HCT116 (cell line): Measurements from ENCODE around the gene NXN. TPM values are rescaled to one million over a fixed set of nuclear protein-coding genes. Genes with fewer than 3 reads are reported as not detected.
"Not testable (repeated sequence)": the region's sequence is repeated elsewhere in the genome, so short reads cannot be mapped to it uniquely, and the experiment has no call there.

Source experiments
- ATAC-seq: fragments of 200-7000 bp; cut with Tn5 transposase; 2 replicates; pipeline ENCODE4 v1.9.1; 2020; ENCODE audit warnings: mild to moderate bottlenecking, moderate library complexity
- BruUV-seq: library from RNA; stranded (reverse); fragments of 400-500 nt; replicated peaks from 2 replicates; lab custom pipeline; 2021; lab: Mats Ljungman, UMichigan
- CTCF ChIA-PET: fragments of 300-600 bp; sonication (Branson Sonifier 250); formaldehyde crosslinking; loops from one replicate; lab custom pipeline; 2021; ENCODE audit warnings: antibody characterized with exemption; lab: Charles Lee
- POLR2A ChIA-PET: fragments of 300-600, 350-600 bp; sonication (Branson Sonifier 250); formaldehyde crosslinking; loops from one replicate; lab custom pipeline; 2021; ENCODE audit warnings: antibody characterized with exemption; lab: Charles Lee
- RAD21 ChIA-PET, 2 experiments: fragments of 300-600 bp; sonication (Branson Sonifier 250); formaldehyde crosslinking; loops; one replicate each; lab custom pipeline; 2023; ENCODE audit warnings: low total read pairs in 2 of 2; ENCODE audit not compliant: uncharacterized antibody in 2 of 2, unreplicated experiment in 2 of 2, low non-redundant PET in 1 of 2; lab: Charles Lee
- DNase-seq: peaks from one replicate; pipeline ENCODE4 v3.0.0-alpha.2; 2010; ENCODE audit warnings: low read depth, low spot score
- H2AFZ ChIP-seq: fragments of 200-600 bp; shearing (Covaris generic), sonication (generic); 2 replicates; pipeline ENCODE4 v1.6.1; 2017; ENCODE audit warnings: low read depth, mixed run types, mixed read lengths, antibody characterized with exemption, low read length; ENCODE audit not compliant: poor library complexity, severe bottlenecking
- H3K27ac ChIP-seq: 2 replicates; pipeline ENCODE4 v1.5.1; 2012; ENCODE audit warnings: low read depth, low read length
- H3K27me3 ChIP-seq: fragments of 200-600 bp; sonication (generic); 2 replicates; pipeline ENCODE4 v1.6.1; 2016; ENCODE audit warnings: mixed run types, low read length, mixed read lengths; ENCODE audit not compliant: insufficient read depth
- H3K36me3 ChIP-seq, 2 experiments: fragments of 200-500 bp in 1 of 2; fragments of 200-600 bp in 1 of 2; sonication (Bioruptor generic) in 1 of 2; sonication (generic) in 1 of 2; 2 replicates each; pipeline versions ENCODE4 v1.5.1 to v1.6.1; 2014 to 2016; ENCODE audit warnings: low read length in 2 of 2, inconsistent platforms in 1 of 2, mixed read lengths in 1 of 2, mixed run types in 1 of 2; ENCODE audit not compliant: insufficient read depth in 2 of 2, control insufficient read depth in 1 of 2
- H3K4me1 ChIP-seq, 2 experiments: fragments of 200-600 bp in 1 of 2; sonication (generic) in 1 of 2; 2 replicates each; pipeline versions ENCODE4 v1.5.1 to v1.6.1; 2012 to 2017; ENCODE audit warnings: low read length in 2 of 2, inconsistent platforms in 1 of 2, mild to moderate bottlenecking in 1 of 2, mixed read lengths in 1 of 2, mixed run types in 1 of 2, moderate library complexity in 1 of 2; ENCODE audit not compliant: insufficient read depth in 2 of 2, control insufficient read depth in 1 of 2
- H3K4me2 ChIP-seq: fragments of 200-600 bp; sonication (generic); 2 replicates; pipeline ENCODE4 v1.6.1; 2017; ENCODE audit warnings: mixed run types, low read length, mixed read lengths
- H3K4me3 ChIP-seq, 2 experiments: fragments of 200-600 bp in 1 of 2; sonication (generic) in 1 of 2; replicated peaks in 1 of 2; 2 replicates each; pipeline ENCODE4 v1.5.1; 2011 to 2016; ENCODE audit warnings: low read length in 2 of 2, control low read depth in 1 of 2, low read depth in 1 of 2, mild to moderate bottlenecking in 1 of 2, mixed read lengths in 1 of 2, mixed run types in 1 of 2
- H3K79me2 ChIP-seq: fragments of 200-600 bp; sonication (generic); 2 replicates; pipeline ENCODE4 v1.6.1; 2017; ENCODE audit warnings: mild to moderate bottlenecking, mixed run types, low read length, moderate library complexity, mixed read lengths; ENCODE audit not compliant: insufficient read depth
- H3K9ac ChIP-seq: fragments of 200-600 bp; sonication (generic); 2 replicates; pipeline ENCODE4 v1.6.1; 2016; ENCODE audit warnings: low read length, mixed read lengths
- H3K9me2 ChIP-seq: fragments of 200-600 bp; sonication (generic), shearing (Covaris generic); 2 replicates; pipeline ENCODE4 v1.6.1; 2017; ENCODE audit warnings: mixed run types, mild to moderate bottlenecking, moderate library complexity; ENCODE audit not compliant: insufficient read depth
- H3K9me3 ChIP-seq, 2 experiments: fragments of 200-500 bp in 1 of 2; fragments of 200-600 bp in 1 of 2; sonication (Bioruptor generic) in 1 of 2; sonication (generic) in 1 of 2; 2 replicates each; pipeline ENCODE4 v1.6.1; 2014 to 2017; ENCODE audit warnings: low read length in 2 of 2, mixed read lengths in 2 of 2, inconsistent platforms in 1 of 2, low read depth in 1 of 2, mild to moderate bottlenecking in 1 of 2, mixed run types in 1 of 2, moderate library complexity in 1 of 2; ENCODE audit not compliant: control insufficient read depth in 1 of 2, insufficient read depth in 1 of 2
- H4K20me1 ChIP-seq: fragments of 200-600 bp; sonication (generic), shearing (Covaris generic); 2 replicates; pipeline ENCODE4 v1.6.1; 2017; ENCODE audit warnings: mixed run types, mild to moderate bottlenecking, moderate library complexity; ENCODE audit not compliant: insufficient read depth
- CBX3 ChIP-seq: IDR thresholded peaks from 2 replicates; pipeline ENCODE4 v1.6.1; 2012; ENCODE audit warnings: low read depth
- ELF1 ChIP-seq: IDR thresholded peaks from 2 replicates; pipeline ENCODE4 v1.6.1; 2012; ENCODE audit warnings: low read depth, borderline replicate concordance
- FOSL1 ChIP-seq: IDR thresholded peaks from 2 replicates; pipeline ENCODE4 v1.6.1; 2012; ENCODE audit warnings: low read depth
- SP1 ChIP-seq: IDR thresholded peaks from 2 replicates; pipeline ENCODE4 v1.6.1; 2012; ENCODE audit warnings: low read depth
- ZNF274 ChIP-seq: fragments of 200-500 bp; sonication (Bioruptor generic); IDR thresholded peaks from 2 replicates; pipeline ENCODE4 v1.6.1; 2014; ENCODE audit warnings: mild to moderate bottlenecking, low read depth, low read length, inconsistent platforms
- intact Hi-C: fragments of 100-400 bp; cut with micrococcal nuclease; formaldehyde crosslinking; loops from 2 replicates; pipeline ENCODE4 v1.10.0; 2022
- total RNA-seq: library from RNA; stranded (reverse); gene quantifications from one replicate; pipeline ENCODE4 v1.2.1, GENCODE V29; 2021; ENCODE audit not compliant: unreplicated experiment

NXN gene
- total RNA-seq, 1 experiment from 2014 or later, result 83.7 TPM

- peak overlapping the region; percentile 62 for H3K4me2 ChIP-seq
- H3K9me2 ChIP-seq, result no peaks in the 10 kb centered on the region
Measured at GRCh38 chr17:973053-973452, 6.5 kb downstream of the NXN start.

GRCh38 chr17:971861-972260, 7.7 kb downstream of the NXN start:
- BruUV-seq, H2AFZ ChIP-seq, H3K4me3 ChIP-seq, POLR2A ChIA-PET, H3K9me2 ChIP-seq, ATAC-seq, DNase-seq, H3K36me3 ChIP-seq, H3K27me3 ChIP-seq, H3K27ac ChIP-seq, RAD21 ChIA-PET, H4K20me1 ChIP-seq, H3K9me3 ChIP-seq: not testable (repeated sequence)
- intact Hi-C loops, result loop anchor here (2.0 kb wide), 1 partner anchor 39 kb away; no protein-coding TSS in a partner anchor
- CTCF ChIA-PET, result interaction anchor here (0.6 to 1.7 kb wide), 2 partner anchors 9 to 18 kb away, joined by 3 to 4 read pairs; no protein-coding TSS in a partner anchor
- peak overlapping the region; percentile 62; the same call in 1 of the 2 replicates for H3K4me2 ChIP-seq
- peaks cover 91% of the 10 kb centered on the region for H3K79me2 ChIP-seq
- 0 out of 2 replicates have a peak overlapping the region, but pooled peaks have one; percentile 59 for H3K9ac ChIP-seq
- H3K4me1 ChIP-seq, result peaks cover 59 to 92% of the 10 kb centered on the region in 2 experiments

More at GRCh38 chr17:973053-973452, 6.5 kb downstream of the NXN start:
- ChIA-PET RAD21 (interaction anchor here (0.5 to 0.7 kb wide), 2 partner anchors 174 to 210 kb away, joined by 3 read pairs; no protein-coding TSS in a partner anchor), CTCF (interaction anchor here (1.7 to 1.8 kb wide), 2 partner anchors 8 to 94 kb away, joined by 4 read pairs; no protein-coding TSS in a partner anchor), POLR2A (interaction anchor here (0.8 kb wide), 1 partner anchor 16 kb away, joined by 3 read pairs; no protein-coding TSS in a partner anchor)
- peak; percentile 6; the same call in 1 of the 2 replicates for TF ChIP-seq FOSL1
- TF ChIP-seq ELF1, result no peak
- TF ChIP-seq ZNF274, result no peak
- TF ChIP-seq CBX3, result peak; percentile 23; the same call in 1 of the 2 replicates
- TF ChIP-seq SP1, result peak; percentile 28; the same call in 1 of the 2 replicates
- DNase-seq (peak; percentile 69), ATAC-seq (peak; percentile 84)
- BruUV-seq, result no TSS peak
- H3K4me1 ChIP-seq, result peaks cover 62 to 96% of the 10 kb centered on the region in 2 experiments
- peak overlapping the region; percentile 55 for H3K27ac ChIP-seq
- peak overlapping the region in 1 of 2 experiments; percentile 36; a peak in 3 of 4 replicates for H3K4me3 ChIP-seq
- H3K36me3 ChIP-seq, result 0 out of 4 replicates have a peak, but pooled peaks cover 0 to under 1% of the 10 kb centered on the region in 2 experiments
- no peaks in the 10 kb centered on the region for H3K27me3 ChIP-seq
- intact Hi-C loops, result loop anchor here (2.0 kb wide), 1 partner anchor 40 kb away; no protein-coding TSS in a partner anchor
- no peaks in the 10 kb centered on the region for H3K9me3 ChIP-seq
- peaks cover 91% of the 10 kb centered on the region for H3K79me2 ChIP-seq
- no peak overlapping the region for H2AFZ ChIP-seq
- no peaks in the 10 kb centered on the region; the same call in 1 of the 2 replicates for H4K20me1 ChIP-seq
- H3K9ac ChIP-seq, result peak overlapping the region; percentile 27
